ENCODE results near the gene PLA2G2A.

- TF ChIP-seq CTCF (IDR thresholded peaks at IDR 0.05) (no peak), POLR2AphosphoS5 (IDR thresholded peaks at IDR 0.05) (no peak)
Observed at GRCh38 chr1:19960591-19960990, 18.8 kb downstream of the PLA2G2A start.

Measured in suprapubic skin (tissue), 3 donors.